Measurements from ENCODE around the gene DCAF15. TPM values are rescaled to one million over a fixed set of nuclear protein-coding genes. Genes with fewer than 3 reads are reported as not detected.
"Not testable (repeated sequence)": the region's sequence is repeated elsewhere in the genome, so short reads cannot be mapped to it uniquely, and the experiment has no call there.

The DCAF15 gene
- total RNA-seq, 1 experiment from 2014 or later = 43.0 TPM

DNA sequence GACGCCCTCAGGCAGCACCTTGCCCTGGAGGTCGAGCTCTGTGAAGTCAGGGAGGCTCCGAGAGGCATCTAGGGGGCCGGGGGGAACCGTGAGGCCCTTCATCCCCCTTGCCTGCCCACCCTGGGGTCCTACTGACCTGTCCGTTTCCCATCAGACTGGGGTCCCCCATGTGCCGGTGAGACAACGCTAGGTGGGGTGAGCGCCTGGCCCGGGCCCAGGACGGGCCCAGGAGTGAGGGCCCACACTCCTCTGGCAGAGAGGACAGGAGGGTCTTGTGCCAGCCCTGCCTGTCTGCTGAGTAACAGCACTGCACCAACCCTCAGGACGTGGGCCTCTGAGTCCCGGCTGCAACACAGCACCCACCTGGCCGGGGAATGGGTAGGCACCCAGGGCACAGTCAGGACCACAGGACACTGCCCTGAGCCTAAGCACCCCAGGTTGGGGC is 14.4 kb downstream of the DCAF15 start:
- ChIA-PET CTCF (no interaction called here), POLR2A (no interaction called here)
- Mint-ChIP-seq H3K36me3 (ENCODE audit: insufficient read depth, unreplicated experiment) (peaks cover 34% of the 10 kb centered on the region), H3K27me3 (ENCODE audit: insufficient read depth, unreplicated experiment) (no peaks in the 10 kb centered on the region), H3K4me1 (ENCODE audit: low read depth, unreplicated experiment) (no peaks in the 10 kb centered on the region), H3K4me3 (ENCODE audit: unreplicated experiment) (no peak overlapping the region), H3K9me3 (ENCODE audit: unreplicated experiment) (no peaks in the 10 kb centered on the region), H3K27ac (ENCODE audit: unreplicated experiment) (no peak overlapping the region)
- TF ChIP-seq, protein P1, sequence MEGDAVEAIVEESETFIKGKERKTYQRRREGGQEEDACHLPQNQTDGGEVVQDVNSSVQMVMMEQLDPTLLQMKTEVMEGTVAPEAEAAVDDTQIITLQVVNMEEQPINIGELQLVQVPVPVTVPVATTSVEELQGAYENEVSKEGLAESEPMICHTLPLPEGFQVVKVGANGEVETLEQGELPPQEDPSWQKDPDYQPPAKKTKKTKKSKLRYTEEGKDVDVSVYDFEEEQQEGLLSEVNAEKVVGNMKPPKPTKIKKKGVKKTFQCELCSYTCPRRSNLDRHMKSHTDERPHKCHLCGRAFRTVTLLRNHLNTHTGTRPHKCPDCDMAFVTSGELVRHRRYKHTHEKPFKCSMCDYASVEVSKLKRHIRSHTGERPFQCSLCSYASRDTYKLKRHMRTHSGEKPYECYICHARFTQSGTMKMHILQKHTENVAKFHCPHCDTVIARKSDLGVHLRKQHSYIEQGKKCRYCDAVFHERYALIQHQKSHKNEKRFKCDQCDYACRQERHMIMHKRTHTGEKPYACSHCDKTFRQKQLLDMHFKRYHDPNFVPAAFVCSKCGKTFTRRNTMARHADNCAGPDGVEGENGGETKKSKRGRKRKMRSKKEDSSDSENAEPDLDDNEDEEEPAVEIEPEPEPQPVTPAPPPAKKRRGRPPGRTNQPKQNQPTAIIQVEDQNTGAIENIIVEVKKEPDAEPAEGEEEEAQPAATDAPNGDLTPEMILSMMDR (IDR thresholded peaks at IDR 0.05; ENCODE audit: insufficient read depth in 1 of 2, low read depth in 1 of 2, low read length in 1 of 2, severe bottlenecking in 1 of 2, unreplicated experiment in 1 of 2) = no peak
- no peaks in the 10 kb centered on the region for H3K4me1 ChIP-seq
- no peaks in the 10 kb centered on the region for H3K27me3 ChIP-seq (replicated peaks; ENCODE audit: control insufficient read depth, insufficient read depth, low read length)
- H3K9me3 ChIP-seq = no peaks in the 10 kb centered on the region
- intact Hi-C loops (cut with micrococcal nuclease; ENCODE audit: unreplicated experiment) = no loop called here
- BruUV-seq (replicated peaks) = no TSS peak
- no peak for DNase-seq
- H3K36me3 ChIP-seq (ENCODE audit: control insufficient read depth, insufficient read depth, low read length) = 0 out of 2 replicates have a peak, but pooled peaks cover 2% of the 10 kb centered on the region
- H3K4me3 ChIP-seq (ENCODE audit: low read depth, low read length) = no peak overlapping the region

DNA sequence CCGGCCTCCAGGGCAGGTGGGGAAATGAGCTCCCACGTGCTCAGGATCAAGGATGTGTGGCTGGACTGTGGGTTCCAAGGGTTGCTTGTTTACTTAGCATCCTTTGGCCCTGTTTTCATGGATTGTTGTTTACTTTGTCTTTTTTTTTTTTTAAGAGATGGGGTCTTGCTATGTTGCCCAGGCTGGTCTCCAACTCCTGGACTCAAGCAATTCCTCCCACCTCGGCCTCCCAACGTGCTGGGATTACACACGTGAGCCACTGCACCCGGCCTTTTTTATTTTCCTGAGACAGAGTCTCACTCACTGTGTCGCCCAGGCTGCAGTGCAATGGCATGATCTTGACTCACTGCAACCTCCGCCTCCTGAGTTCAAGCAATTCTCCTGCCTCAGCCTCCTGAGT is 14.9 kb downstream of the DCAF15 start:
- H3K27me3 ChIP-seq (replicated peaks; ENCODE audit: control insufficient read depth, insufficient read depth, low read length); H3K4me3 Mint-ChIP-seq (ENCODE audit: unreplicated experiment); H3K27ac Mint-ChIP-seq (ENCODE audit: unreplicated experiment); H3K4me3 ChIP-seq (ENCODE audit: low read depth, low read length); H3K4me1 Mint-ChIP-seq (ENCODE audit: low read depth, unreplicated experiment); CTCF ChIA-PET; H3K9me3 ChIP-seq; POLR2A ChIA-PET; DNase-seq; H3K36me3 ChIP-seq (ENCODE audit: control insufficient read depth, insufficient read depth, low read length); H3K4me1 ChIP-seq; intact Hi-C loops (cut with micrococcal nuclease; ENCODE audit: unreplicated experiment); H3K9me3 Mint-ChIP-seq (ENCODE audit: unreplicated experiment); H3K27me3 Mint-ChIP-seq (ENCODE audit: insufficient read depth, unreplicated experiment); BruUV-seq (replicated peaks): not testable (repeated sequence)
- H3K36me3 Mint-ChIP-seq (ENCODE audit: insufficient read depth, unreplicated experiment) = peaks cover 33% of the 10 kb centered on the region

DNA sequence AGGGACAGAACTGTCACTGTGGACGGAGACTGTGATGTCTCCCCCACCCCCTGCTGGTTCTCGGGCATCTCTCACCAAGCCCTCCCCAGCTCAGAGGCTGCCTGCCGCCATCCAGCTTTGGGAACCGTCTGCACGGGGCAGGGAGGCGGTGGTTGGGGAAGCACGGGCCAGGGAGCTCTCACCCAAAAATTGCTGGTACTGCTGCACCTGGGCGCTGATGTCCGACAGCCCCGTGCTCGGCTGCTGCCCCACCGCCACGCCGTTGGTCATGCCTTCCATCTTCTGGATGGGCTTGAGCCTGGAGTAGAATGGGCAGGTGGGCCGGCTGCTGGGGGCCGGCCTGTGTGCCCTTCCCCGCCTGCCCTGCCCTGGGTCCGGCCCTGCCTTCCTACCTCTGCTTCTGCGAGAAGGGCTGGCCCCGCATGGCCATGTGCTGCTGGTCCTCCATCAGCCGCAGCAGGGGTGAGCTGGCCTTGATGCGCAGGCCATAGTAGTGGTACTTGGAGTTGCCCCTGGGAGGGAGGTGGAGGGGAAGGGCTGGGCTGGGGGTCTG is 16.1 kb downstream of the DCAF15 start:
- Mint-ChIP-seq H3K4me3 (ENCODE audit: unreplicated experiment) (no peak overlapping the region), H3K27me3 (ENCODE audit: insufficient read depth, unreplicated experiment) (no peaks in the 10 kb centered on the region), H3K27ac (ENCODE audit: unreplicated experiment) (no peak overlapping the region), H3K4me1 (ENCODE audit: low read depth, unreplicated experiment) (no peaks in the 10 kb centered on the region), H3K36me3 (ENCODE audit: insufficient read depth, unreplicated experiment) (peaks cover 31% of the 10 kb centered on the region), H3K9me3 (ENCODE audit: unreplicated experiment) (no peaks in the 10 kb centered on the region)
- intact Hi-C loops (cut with micrococcal nuclease; ENCODE audit: unreplicated experiment) = no loop called here
- ChIA-PET POLR2A (no interaction called here), CTCF (no interaction called here)
- BruUV-seq (replicated peaks) = no TSS peak
- Histone ChIP-seq H3K36me3 (ENCODE audit: control insufficient read depth, insufficient read depth, low read length) (peaks cover 2% of the 10 kb centered on the region; the same call in 1 of the 2 replicates), H3K9me3 (no peaks in the 10 kb centered on the region), H3K27me3 (replicated peaks; ENCODE audit: control insufficient read depth, insufficient read depth, low read length) (no peaks in the 10 kb centered on the region), H3K4me3 (ENCODE audit: low read depth, low read length) (no peak overlapping the region), H3K4me1 (no peaks in the 10 kb centered on the region)
- TF ChIP-seq, protein P1 (IDR thresholded peaks at IDR 0.05; ENCODE audit: insufficient read depth in 1 of 2, low read depth in 1 of 2, low read length in 1 of 2, severe bottlenecking in 1 of 2, unreplicated experiment in 1 of 2) = no peak
- no peak for DNase-seq

DNA sequence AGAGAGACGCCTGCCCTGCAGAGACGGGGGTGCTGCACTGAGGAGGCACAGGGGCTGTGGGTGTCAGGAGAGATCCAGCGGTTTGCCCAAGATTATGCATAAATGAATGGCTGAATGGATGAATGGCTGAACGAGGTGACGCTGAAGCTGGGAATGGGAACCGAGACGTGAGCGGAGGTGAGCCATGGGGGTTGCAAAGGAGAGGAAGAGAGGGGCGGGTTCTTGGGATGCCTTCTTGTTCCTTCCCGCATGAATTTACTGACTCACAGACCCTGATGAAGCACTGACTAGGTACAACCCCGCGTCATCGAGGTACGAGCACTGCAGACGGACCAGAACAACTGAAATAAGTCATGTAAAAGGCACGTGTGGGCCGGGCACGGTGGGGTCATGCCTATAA is 16.7 kb downstream of the DCAF15 start:
- H3K4me1 ChIP-seq = peaks cover 1% of the 10 kb centered on the region; the same call in 1 of the 2 replicates
- no peak overlapping the region for H3K27ac Mint-ChIP-seq (ENCODE audit: unreplicated experiment)
- H3K27me3 ChIP-seq (replicated peaks; ENCODE audit: control insufficient read depth, insufficient read depth, low read length) = no peaks in the 10 kb centered on the region
- no peak overlapping the region for H3K4me3 ChIP-seq (ENCODE audit: low read depth, low read length)
- intact Hi-C loops (cut with micrococcal nuclease; ENCODE audit: unreplicated experiment) = no loop called here
- CTCF ChIA-PET = no interaction called here
- H3K4me1 Mint-ChIP-seq (ENCODE audit: low read depth, unreplicated experiment) = peaks cover 4% of the 10 kb centered on the region
- TF ChIP-seq, protein P1 (IDR thresholded peaks at IDR 0.05; ENCODE audit: insufficient read depth in 1 of 2, low read depth in 1 of 2, low read length in 1 of 2, severe bottlenecking in 1 of 2, unreplicated experiment in 1 of 2) = no peak
- BruUV-seq (replicated peaks) = no TSS peak
- no peaks in the 10 kb centered on the region for H3K9me3 ChIP-seq
- H3K36me3 ChIP-seq (ENCODE audit: control insufficient read depth, insufficient read depth, low read length) = peaks cover 2% of the 10 kb centered on the region; the same call in 1 of the 2 replicates
- POLR2A ChIA-PET = no interaction called here
- no peaks in the 10 kb centered on the region for H3K27me3 Mint-ChIP-seq (ENCODE audit: insufficient read depth, unreplicated experiment)
- no peak overlapping the region for H3K4me3 Mint-ChIP-seq (ENCODE audit: unreplicated experiment)
- peaks cover 33% of the 10 kb centered on the region for H3K36me3 Mint-ChIP-seq (ENCODE audit: insufficient read depth, unreplicated experiment)
- H3K9me3 Mint-ChIP-seq (ENCODE audit: unreplicated experiment) = no peaks in the 10 kb centered on the region
- no peak for DNase-seq

All from Caco-2 (cell line).